Measurements from ENCODE around the gene CTNND2.

CTNND2 gene

DNA sequence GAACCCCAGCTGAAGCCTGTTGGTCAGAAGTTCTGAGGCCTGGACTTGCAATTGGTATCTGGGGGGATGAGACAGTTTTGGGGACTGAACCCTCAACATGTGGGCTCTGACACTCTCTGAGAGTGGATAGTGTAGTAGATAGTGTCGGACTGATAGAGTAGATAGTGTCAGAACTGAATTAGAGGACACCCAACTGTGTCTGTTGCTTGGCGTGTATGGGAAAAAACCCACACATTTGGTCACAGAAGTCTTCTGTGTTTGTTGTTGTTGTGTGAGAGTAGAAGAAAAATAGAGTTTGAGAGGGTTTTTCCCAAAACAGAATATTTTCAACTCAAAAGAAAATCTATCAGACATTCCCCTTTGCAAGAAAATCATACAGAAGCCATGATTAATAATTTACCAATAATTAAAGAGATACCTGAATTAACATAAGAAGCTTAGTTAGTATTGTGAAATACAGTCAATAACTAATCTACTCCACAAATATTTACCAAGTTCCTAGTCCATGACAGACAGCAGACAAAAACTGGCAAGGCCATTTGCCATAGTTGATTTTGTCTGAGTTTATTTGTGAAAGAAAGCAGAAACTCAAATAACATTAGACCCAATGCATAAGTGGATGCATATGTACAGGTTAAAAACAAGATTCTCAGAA is 170.9 kb downstream of the CTNND2 start:
- Histone ChIP-seq H3K36me3 (ENCODE audit: control insufficient read depth, insufficient read depth, low read length) (no peaks in the 10 kb centered on the region), H3K4me3 (ENCODE audit: extremely low read depth, insufficient read depth, low read length, poor library complexity, severe bottlenecking) (no peak overlapping the region), H3K4me1 (ENCODE audit: control insufficient read depth, insufficient read depth, low read length, poor library complexity, severe bottlenecking) (no peaks in the 10 kb centered on the region), H3K9me3 (ENCODE audit: control insufficient read depth, low read length) (no peaks in the 10 kb centered on the region), H3K27ac (ENCODE audit: low read depth, low read length, severe bottlenecking) (no peak overlapping the region)
- 93 to 96% methylated on average over 2 of the region's 2 CpGs for WGBS, 2 experiments (ENCODE audit: insufficient coverage in 2 of 2)

DNA sequence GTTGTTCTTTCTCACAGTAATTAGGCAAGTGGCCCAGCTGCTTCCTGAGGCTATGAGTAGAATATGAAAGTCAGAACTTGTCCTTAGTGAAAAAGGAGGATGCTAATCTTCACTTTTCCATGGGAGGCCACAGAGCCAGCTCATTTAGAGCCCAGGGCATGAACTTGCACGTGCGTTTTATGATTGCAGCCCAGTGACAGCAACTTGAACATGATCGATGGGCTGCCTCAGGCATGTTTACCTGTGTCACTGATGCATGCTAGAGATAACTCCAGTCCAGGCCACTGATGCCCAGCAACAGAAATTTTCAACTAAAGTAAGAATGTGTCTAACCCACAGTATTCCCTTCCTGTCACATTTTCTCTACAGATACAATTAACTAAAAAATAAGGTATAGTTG is 179.3 kb downstream of the CTNND2 start:
- H3K9me3 ChIP-seq (ENCODE audit: control insufficient read depth, low read length) = no peaks in the 10 kb centered on the region
- H3K4me3 ChIP-seq (ENCODE audit: extremely low read depth, insufficient read depth, low read length, poor library complexity, severe bottlenecking) = no peak overlapping the region
- no peaks in the 10 kb centered on the region for H3K4me1 ChIP-seq (ENCODE audit: control insufficient read depth, insufficient read depth, low read length, poor library complexity, severe bottlenecking)
- no peaks in the 10 kb centered on the region for H3K36me3 ChIP-seq (ENCODE audit: control insufficient read depth, insufficient read depth, low read length)
- H3K27ac ChIP-seq (ENCODE audit: low read depth, low read length, severe bottlenecking) = no peak overlapping the region
- WGBS, 2 experiments (ENCODE audit: insufficient coverage in 2 of 2) = 91% methylated on average over 3 of the region's 3 CpGs

DNA sequence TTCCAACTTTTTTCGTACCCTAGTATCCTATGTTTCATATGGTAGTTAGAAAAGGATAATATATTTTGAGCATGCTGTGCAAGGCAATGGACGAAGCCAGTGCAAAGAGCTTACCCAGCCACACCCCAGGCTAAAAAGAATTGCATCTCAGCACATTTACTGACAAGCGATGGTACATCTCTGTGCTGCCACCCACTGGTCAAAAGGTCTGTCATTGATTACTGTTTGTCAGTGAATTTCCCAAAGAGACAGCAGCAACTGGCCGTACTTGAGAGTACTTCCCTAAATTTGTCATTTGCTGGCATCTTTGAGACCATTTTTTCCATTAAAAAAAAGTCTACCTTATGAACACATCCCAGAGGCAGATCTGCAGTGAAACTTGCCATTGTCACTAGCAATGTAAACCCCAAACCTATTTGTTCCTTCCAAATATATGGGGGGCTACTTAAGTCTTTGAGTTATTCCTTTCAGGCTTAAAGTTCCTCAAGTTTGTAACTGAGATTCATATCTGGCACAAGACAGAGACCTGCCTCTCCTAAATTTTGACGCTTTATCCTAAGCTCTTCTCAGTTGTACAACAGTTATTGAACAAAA is 184.3 kb downstream of the CTNND2 start:
- no peaks in the 10 kb centered on the region for H3K4me1 ChIP-seq (ENCODE audit: control insufficient read depth, insufficient read depth, low read length, poor library complexity, severe bottlenecking)
- no peak overlapping the region for H3K27ac ChIP-seq (ENCODE audit: low read depth, low read length, severe bottlenecking)
- H3K4me3 ChIP-seq (ENCODE audit: extremely low read depth, insufficient read depth, low read length, poor library complexity, severe bottlenecking) = no peak overlapping the region
- WGBS, 2 experiments (ENCODE audit: insufficient coverage in 2 of 2) = 36 to 70% methylated on average over 2 to 3 of the region's 5 CpGs
- no peaks in the 10 kb centered on the region for H3K36me3 ChIP-seq (ENCODE audit: control insufficient read depth, insufficient read depth, low read length)
- no peaks in the 10 kb centered on the region for H3K9me3 ChIP-seq (ENCODE audit: control insufficient read depth, low read length)

DNA sequence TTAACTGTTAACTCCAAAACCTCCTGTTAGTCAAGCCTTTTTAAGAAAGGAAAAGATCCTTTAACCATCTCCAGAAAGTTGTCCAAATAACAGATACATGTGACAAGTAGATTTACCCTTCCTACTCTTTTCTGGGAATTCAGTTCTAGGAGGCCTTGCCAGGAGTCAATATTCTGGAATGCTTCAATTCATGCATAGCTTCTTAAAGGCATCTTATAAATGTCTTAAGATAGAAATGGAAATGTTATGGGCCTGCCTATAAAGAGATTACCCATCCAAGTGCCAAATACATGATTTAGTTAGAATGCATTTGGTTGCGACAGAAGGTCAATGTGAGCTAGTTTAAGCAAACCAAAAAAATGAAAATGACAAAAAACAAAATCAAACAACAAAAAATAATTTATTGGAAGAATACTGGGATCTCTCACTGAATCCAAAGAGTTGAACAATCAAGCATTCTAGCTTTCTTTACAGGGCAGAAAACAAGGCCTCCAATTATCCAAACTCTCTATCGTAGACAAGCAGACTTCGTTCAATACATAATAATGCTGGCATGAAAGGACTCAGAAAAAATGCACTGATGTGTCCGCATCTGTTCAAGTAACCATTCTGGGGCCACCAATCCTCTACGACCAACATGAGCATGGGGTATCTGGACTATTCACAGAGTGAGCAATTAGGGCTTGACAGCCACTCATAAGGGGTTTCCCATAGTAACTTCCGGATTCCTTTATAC is 188.6 kb downstream of the CTNND2 start:
- H3K36me3 ChIP-seq (ENCODE audit: control insufficient read depth, insufficient read depth, low read length) = no peaks in the 10 kb centered on the region
- H3K27ac ChIP-seq (ENCODE audit: low read depth, low read length, severe bottlenecking) = no peak overlapping the region
- H3K4me1 ChIP-seq (ENCODE audit: control insufficient read depth, insufficient read depth, low read length, poor library complexity, severe bottlenecking) = no peaks in the 10 kb centered on the region
- H3K9me3 ChIP-seq (ENCODE audit: control insufficient read depth, low read length) = no peaks in the 10 kb centered on the region
- no peak overlapping the region for H3K4me3 ChIP-seq (ENCODE audit: extremely low read depth, insufficient read depth, low read length, poor library complexity, severe bottlenecking)
- WGBS, 2 experiments (ENCODE audit: insufficient coverage in 2 of 2) = 93% methylated on average over 4 of the region's 6 CpGs

DNA sequence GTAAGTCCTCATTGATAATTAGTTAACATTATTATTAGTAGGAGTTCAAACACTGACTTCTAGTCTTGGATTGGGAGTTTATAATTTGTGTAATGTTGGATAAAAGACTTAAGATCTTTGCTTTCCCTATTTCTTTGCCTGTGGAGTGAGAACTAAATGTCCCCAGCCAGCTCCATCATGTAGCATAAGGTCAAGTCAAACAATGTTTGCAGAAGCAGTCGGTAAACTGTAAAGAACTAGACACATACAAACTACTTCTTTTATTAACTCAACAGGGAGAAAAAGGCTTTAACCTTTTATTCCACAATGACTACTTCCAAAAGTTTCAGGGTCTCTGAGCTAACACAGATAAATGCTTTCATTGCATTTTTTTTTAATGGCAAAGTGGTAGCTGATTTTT is 192.3 kb downstream of the CTNND2 start:
- H3K4me3 ChIP-seq (ENCODE audit: extremely low read depth, insufficient read depth, low read length, poor library complexity, severe bottlenecking) = no peak overlapping the region
- no peaks in the 10 kb centered on the region for H3K36me3 ChIP-seq (ENCODE audit: control insufficient read depth, insufficient read depth, low read length)
- H3K27ac ChIP-seq (ENCODE audit: low read depth, low read length, severe bottlenecking) = no peak overlapping the region
- no peaks in the 10 kb centered on the region for H3K9me3 ChIP-seq (ENCODE audit: control insufficient read depth, low read length)
- peaks cover 5% of the 10 kb centered on the region for H3K4me1 ChIP-seq (ENCODE audit: control insufficient read depth, insufficient read depth, low read length, poor library complexity, severe bottlenecking)
- 86 to 100% methylated on average over 1 of the region's 1 CpG for WGBS, 2 experiments (ENCODE audit: insufficient coverage in 2 of 2)

DNA sequence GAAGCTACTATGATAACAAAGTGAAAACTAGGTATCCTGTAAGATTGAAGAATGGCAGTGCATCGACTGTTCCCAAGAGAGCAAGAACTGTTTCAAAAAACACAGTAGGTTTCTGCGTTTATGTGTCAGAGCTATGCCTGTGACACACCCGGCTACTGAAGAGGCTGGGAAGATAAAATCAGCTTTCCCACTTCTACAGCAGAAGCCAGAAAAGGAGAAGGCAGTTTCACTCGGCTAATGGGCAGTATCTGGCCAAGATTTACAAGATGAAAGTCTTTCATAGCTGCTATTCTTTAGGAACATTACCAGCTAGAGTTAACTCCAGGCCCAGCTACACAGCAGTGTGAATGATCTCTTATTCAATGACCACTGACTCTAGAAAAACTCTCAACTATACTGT is 195.2 kb downstream of the CTNND2 start:
- Histone ChIP-seq H3K36me3 (ENCODE audit: control insufficient read depth, insufficient read depth, low read length) (no peaks in the 10 kb centered on the region), H3K4me1 (ENCODE audit: control insufficient read depth, insufficient read depth, low read length, poor library complexity, severe bottlenecking) (peaks cover 5% of the 10 kb centered on the region), H3K9me3 (ENCODE audit: control insufficient read depth, low read length) (no peaks in the 10 kb centered on the region), H3K27ac (ENCODE audit: low read depth, low read length, severe bottlenecking) (peak overlapping the region; percentile 1), H3K4me3 (ENCODE audit: extremely low read depth, insufficient read depth, low read length, poor library complexity, severe bottlenecking) (no peak overlapping the region)
- WGBS, 2 experiments (ENCODE audit: insufficient coverage in 2 of 2) = 79 to 93% methylated on average over 3 to 4 of the region's 4 CpGs

DNA sequence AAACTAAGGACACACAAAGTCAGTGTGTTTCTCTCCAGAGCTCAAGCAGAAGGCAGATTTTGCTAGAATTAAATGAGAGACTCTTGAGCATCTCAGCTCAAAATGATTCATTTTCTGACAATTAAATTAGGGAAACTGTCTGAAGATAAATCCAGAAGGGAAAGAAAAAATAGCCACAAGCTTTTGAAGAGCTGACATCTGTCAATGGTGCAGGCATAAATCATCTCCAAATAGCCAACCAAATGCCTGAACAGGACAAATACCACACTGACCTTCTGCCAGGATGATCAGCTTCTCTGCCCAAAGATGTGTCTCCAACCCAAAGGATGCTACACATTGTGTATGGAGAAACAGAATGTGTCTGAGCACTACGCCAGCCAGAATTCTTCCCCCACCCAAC is 199.3 kb downstream of the CTNND2 start:
- Histone ChIP-seq H3K9me3 (ENCODE audit: control insufficient read depth, low read length) (no peaks in the 10 kb centered on the region), H3K4me3 (ENCODE audit: extremely low read depth, insufficient read depth, low read length, poor library complexity, severe bottlenecking) (no peak overlapping the region), H3K27ac (ENCODE audit: low read depth, low read length, severe bottlenecking) (no peak overlapping the region), H3K4me1 (ENCODE audit: control insufficient read depth, insufficient read depth, low read length, poor library complexity, severe bottlenecking) (peaks cover 5% of the 10 kb centered on the region), H3K36me3 (ENCODE audit: control insufficient read depth, insufficient read depth, low read length) (no peaks in the 10 kb centered on the region)
- WGBS, 2 experiments (ENCODE audit: insufficient coverage in 2 of 2) = no CpG with 5 or more reads among the region's 1 CpG

DNA sequence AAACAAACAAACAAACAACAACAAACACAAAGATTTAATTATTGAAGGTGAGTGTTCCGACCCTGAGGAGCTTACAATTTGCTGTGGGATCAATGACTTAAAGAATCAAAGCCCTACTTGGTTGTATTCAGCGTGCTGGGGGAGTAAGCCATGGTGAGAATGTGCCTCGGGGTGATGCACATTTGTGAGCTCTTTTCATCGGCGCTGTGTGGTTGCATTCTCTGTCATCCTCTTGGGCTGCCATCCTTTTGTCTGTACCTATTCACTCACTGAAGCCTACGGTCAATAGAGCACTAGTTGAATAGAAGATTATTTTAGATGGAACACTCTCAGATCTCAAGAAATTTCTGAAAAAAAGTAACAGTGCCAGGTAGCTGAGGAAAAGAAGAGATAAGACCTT is 203.9 kb downstream of the CTNND2 start:
- Histone ChIP-seq H3K9me3 (ENCODE audit: control insufficient read depth, low read length) (no peaks in the 10 kb centered on the region), H3K4me3 (ENCODE audit: extremely low read depth, insufficient read depth, low read length, poor library complexity, severe bottlenecking) (no peak overlapping the region), H3K4me1 (ENCODE audit: control insufficient read depth, insufficient read depth, low read length, poor library complexity, severe bottlenecking) (no peaks in the 10 kb centered on the region), H3K36me3 (ENCODE audit: control insufficient read depth, insufficient read depth, low read length) (no peaks in the 10 kb centered on the region), H3K27ac (ENCODE audit: low read depth, low read length, severe bottlenecking) (no peak overlapping the region)
- WGBS, 2 experiments (ENCODE audit: insufficient coverage in 2 of 2) = 75% methylated on average over 4 of the region's 6 CpGs; no CpG with 5 or more reads in 1 of the 2 experiments

DNA sequence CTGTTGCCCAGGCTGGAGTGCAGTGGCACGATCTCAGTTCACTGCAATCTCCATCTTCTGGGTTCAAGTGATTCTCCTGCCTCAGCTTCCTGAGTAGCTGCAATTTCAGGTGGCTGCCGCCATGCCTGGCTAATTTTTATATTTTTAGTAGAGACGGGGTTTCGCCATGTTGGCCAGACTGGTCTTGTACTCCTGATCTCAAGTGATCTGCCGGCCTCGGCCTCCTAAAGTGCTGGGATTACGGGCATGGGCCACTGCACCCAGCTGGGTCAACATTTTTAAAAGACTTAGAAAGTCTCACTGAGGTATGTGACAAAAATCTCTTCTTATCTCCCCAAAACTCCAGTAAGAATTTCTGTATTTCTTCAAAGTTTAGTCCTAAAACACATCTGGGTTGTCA is 211.6 kb downstream of the CTNND2 start:
- Histone ChIP-seq H3K27ac (ENCODE audit: low read depth, low read length, severe bottlenecking) (no peak overlapping the region), H3K4me3 (ENCODE audit: extremely low read depth, insufficient read depth, low read length, poor library complexity, severe bottlenecking) (no peak overlapping the region), H3K4me1 (ENCODE audit: control insufficient read depth, insufficient read depth, low read length, poor library complexity, severe bottlenecking) (no peaks in the 10 kb centered on the region), H3K9me3 (ENCODE audit: control insufficient read depth, low read length) (no peaks in the 10 kb centered on the region), H3K36me3 (ENCODE audit: control insufficient read depth, insufficient read depth, low read length) (no peaks in the 10 kb centered on the region)
- 92 to 94% methylated on average over 7 of the region's 7 CpGs for WGBS, 2 experiments (ENCODE audit: insufficient coverage in 2 of 2)

DNA sequence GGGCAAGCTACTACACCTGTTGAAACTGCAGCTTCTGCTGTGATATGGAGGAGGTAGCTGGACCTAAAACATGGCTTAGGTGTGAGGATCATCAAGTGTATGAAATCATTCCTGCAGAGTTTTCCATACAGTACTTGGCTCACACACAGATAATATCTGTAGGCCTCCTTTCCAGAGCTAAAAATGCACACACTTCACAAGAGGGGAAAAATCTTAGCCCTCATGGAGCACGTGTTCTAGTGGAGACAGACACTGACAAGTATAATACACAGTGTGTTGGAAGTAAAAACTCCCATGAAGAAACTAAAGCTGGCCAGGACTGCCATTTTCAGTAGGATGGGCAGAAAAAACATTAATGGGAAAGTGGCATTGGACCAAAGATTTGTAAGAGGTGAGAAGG is 216.7 kb downstream of the CTNND2 start:
- Histone ChIP-seq H3K4me3 (ENCODE audit: extremely low read depth, insufficient read depth, low read length, poor library complexity, severe bottlenecking) (no peak overlapping the region), H3K9me3 (ENCODE audit: control insufficient read depth, low read length) (no peaks in the 10 kb centered on the region), H3K4me1 (ENCODE audit: control insufficient read depth, insufficient read depth, low read length, poor library complexity, severe bottlenecking) (no peaks in the 10 kb centered on the region), H3K27ac (ENCODE audit: low read depth, low read length, severe bottlenecking) (no peak overlapping the region), H3K36me3 (ENCODE audit: control insufficient read depth, insufficient read depth, low read length) (no peaks in the 10 kb centered on the region)
- WGBS, 2 experiments (ENCODE audit: insufficient coverage in 2 of 2) = no CpG with 5 or more reads among the region's 1 CpG

DNA sequence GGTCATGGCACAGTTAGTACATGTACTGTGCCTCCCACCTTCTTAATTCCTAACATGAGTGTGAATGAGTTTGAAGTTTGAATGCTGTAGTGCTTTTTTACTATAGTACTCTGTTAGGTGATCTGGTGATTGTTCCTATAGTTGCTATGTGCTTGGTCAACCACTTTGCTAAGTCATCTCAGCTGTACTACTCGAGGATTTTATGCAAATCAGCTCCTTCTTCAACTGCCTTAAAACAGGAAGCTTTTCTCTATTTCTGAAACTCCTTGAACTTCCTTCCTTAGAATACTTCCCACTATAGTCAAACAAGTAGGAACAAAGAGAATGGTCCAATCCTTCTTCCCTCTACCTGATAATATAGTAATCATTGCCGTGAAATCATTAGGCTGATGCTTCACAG is 219.6 kb downstream of the CTNND2 start:
- Histone ChIP-seq H3K4me3 (ENCODE audit: extremely low read depth, insufficient read depth, low read length, poor library complexity, severe bottlenecking) (no peak overlapping the region), H3K9me3 (ENCODE audit: control insufficient read depth, low read length) (no peaks in the 10 kb centered on the region), H3K36me3 (ENCODE audit: control insufficient read depth, insufficient read depth, low read length) (no peaks in the 10 kb centered on the region), H3K4me1 (ENCODE audit: control insufficient read depth, insufficient read depth, low read length, poor library complexity, severe bottlenecking) (no peaks in the 10 kb centered on the region), H3K27ac (ENCODE audit: low read depth, low read length, severe bottlenecking) (no peak overlapping the region)
- 73 to 88% methylated on average over 1 to 2 of the region's 2 CpGs for WGBS, 2 experiments (ENCODE audit: insufficient coverage in 2 of 2)

Measured in mesodermal cell (in vitro differentiated cells).